SK-N-SH treated with all-trans-retinoic acid at 6 μM for 48 hours (cell line): ENCODE results near the gene PSME1.

Source experiments
- ATAC-seq: fragments of 200-7000 bp; cut with Tn5 transposase; 3 replicates; pipeline ENCODE4 v1.9.1; 2020; ENCODE audit warnings: mild to moderate bottlenecking, moderate library complexity
- ARNTL ChIP-seq: fragments of 450-650 bp; formaldehyde crosslinking; IDR thresholded peaks from 2 replicates; pipeline ENCODE4 v1.5.0; 2020; ENCODE audit warnings: low read depth, mild to moderate bottlenecking, moderate library complexity, borderline replicate concordance
- BACH2 ChIP-seq: fragments of 250-450 bp; sonication (Bioruptor Pico); IDR thresholded peaks from 2 replicates; pipeline ENCODE4 v1.9.0; 2021; ENCODE audit warnings: mild to moderate bottlenecking, borderline replicate concordance
- CREB5 ChIP-seq: fragments of 250-450 bp; sonication (Bioruptor Pico); IDR thresholded peaks from 2 replicates; pipeline ENCODE4 v1.5.1; 2020; ENCODE audit warnings: low read depth, mild to moderate bottlenecking, moderate library complexity
- CSDC2 ChIP-seq: fragments of 250-450 bp; sonication (Bioruptor Pico); IDR thresholded peaks from 2 replicates; pipeline ENCODE4 v1.5.0; 2020; ENCODE audit warnings: mild to moderate bottlenecking, moderate library complexity
- CSRNP3 ChIP-seq: fragments of 250-450 bp; sonication (Bioruptor Pico); IDR thresholded peaks from 2 replicates; pipeline ENCODE4 v1.5.1; 2021; ENCODE audit warnings: mild to moderate bottlenecking, moderate library complexity
- ESRRG ChIP-seq: fragments of 250-450 bp; sonication (Bioruptor Pico); IDR thresholded peaks from 2 replicates; pipeline ENCODE4 v1.6.1; 2021; ENCODE audit warnings: mild to moderate bottlenecking
- GLIS3 ChIP-seq: fragments of 250-450 bp; sonication (Bioruptor Pico); IDR thresholded peaks from 2 replicates; pipeline ENCODE4 v1.5.0; 2020; ENCODE audit warnings: mild to moderate bottlenecking, moderate library complexity
- ISL1 ChIP-seq: fragments of 250-450 bp; sonication (Bioruptor Pico); IDR thresholded peaks from 2 replicates; pipeline ENCODE4 v2.1.2; 2022; ENCODE audit warnings: mild to moderate bottlenecking, moderate library complexity
- OSR1 ChIP-seq: fragments of 250-450 bp; sonication (Bioruptor Pico); IDR thresholded peaks from 2 replicates; pipeline ENCODE4 v1.8.0; 2022; ENCODE audit warnings: moderate library complexity, mild to moderate bottlenecking, inconsistent platforms
- PATZ1 ChIP-seq: fragments of 250-450 bp; sonication (Bioruptor Pico); IDR thresholded peaks from 2 replicates; pipeline ENCODE4 v1.8.0; 2020; ENCODE audit warnings: mild to moderate bottlenecking, moderate library complexity, borderline replicate concordance
- POU6F1 ChIP-seq: fragments of 250-450 bp; sonication (Bioruptor Pico); IDR thresholded peaks from 2 replicates; pipeline ENCODE4 v1.8.0; 2021; ENCODE audit warnings: low read depth, mild to moderate bottlenecking, moderate library complexity, borderline replicate concordance
- PPARA ChIP-seq: fragments of 250-450 bp; sonication (Bioruptor Pico); IDR thresholded peaks from 2 replicates; pipeline ENCODE4 v1.5.0; 2020; ENCODE audit warnings: mild to moderate bottlenecking, borderline replicate concordance
- RARB ChIP-seq: fragments of 250-450 bp; sonication (Bioruptor Pico); IDR thresholded peaks from 2 replicates; pipeline ENCODE4 v1.8.0; 2021; ENCODE audit warnings: mild to moderate bottlenecking, moderate library complexity
- SNAI2 ChIP-seq: fragments of 250-450 bp; sonication (Bioruptor Pico); IDR thresholded peaks from 2 replicates; pipeline ENCODE4 v1.5.0; 2020; ENCODE audit warnings: mild to moderate bottlenecking, moderate library complexity
- TCF4 ChIP-seq: fragments of 250-450 bp; sonication (Bioruptor Pico); IDR thresholded peaks from 2 replicates; pipeline ENCODE4 v1.8.0; 2021; ENCODE audit warnings: mild to moderate bottlenecking, moderate library complexity, borderline replicate concordance
- TSHZ2 ChIP-seq: fragments of 250-450 bp; sonication (Bioruptor Pico); IDR thresholded peaks from 2 replicates; pipeline ENCODE4 v1.5.0; 2020; ENCODE audit warnings: mild to moderate bottlenecking, moderate library complexity
- ZC3H10 ChIP-seq: fragments of 250-450 bp; sonication (Bioruptor Pico); IDR thresholded peaks from 2 replicates; pipeline ENCODE4 v1.5.1; 2021; ENCODE audit warnings: mild to moderate bottlenecking, moderate library complexity
- ZFP3 ChIP-seq: fragments of 250-450 bp; sonication (Bioruptor Pico); IDR thresholded peaks from 2 replicates; pipeline ENCODE4 v1.5.0; 2020; ENCODE audit warnings: mild to moderate bottlenecking, moderate library complexity
- ZFP30 ChIP-seq: fragments of 450-650 bp; formaldehyde crosslinking; IDR thresholded peaks from 2 replicates; pipeline ENCODE4 v1.5.0; 2022; ENCODE audit warnings: mild to moderate bottlenecking, moderate library complexity
- ZNF565 ChIP-seq: fragments of 450-650 bp; formaldehyde crosslinking; conservative IDR thresholded peaks from 2 replicates; pipeline ENCODE4 v1.5.0; 2020; ENCODE audit warnings: low read depth, mild to moderate bottlenecking, moderate library complexity
- ZNF70 ChIP-seq: fragments of 450-650 bp; formaldehyde crosslinking; IDR thresholded peaks from 2 replicates; pipeline ENCODE4 v1.5.0; 2020; ENCODE audit warnings: mild to moderate bottlenecking, moderate library complexity
- ZNF8 ChIP-seq: fragments of 450-650 bp; formaldehyde crosslinking; IDR thresholded peaks from 2 replicates; pipeline ENCODE4 v1.5.0; 2020; ENCODE audit warnings: mild to moderate bottlenecking, moderate library complexity

Gene PSME1

GRCh38 chr14:24089890-24090289, 46.1 kb upstream of the PSME1 start:
- TF ChIP-seq ZNF70 (CRISPR knock-in tag) (no peak), ISL1 (no peak), ZNF565 (CRISPR knock-in tag) (no peak), ARNTL (no peak), CSRNP3 (CRISPR knock-in tag) (no peak), ZFP3 (no peak), CSDC2 (CRISPR knock-in tag) (no peak), RARB (CRISPR knock-in tag) (no peak), ESRRG (CRISPR knock-in tag) (no peak), PPARA (CRISPR knock-in tag) (no peak), SNAI2 (CRISPR knock-in tag) (no peak), PATZ1 (CRISPR knock-in tag) (no peak), CREB5 (CRISPR knock-in tag) (no peak), ZFP30 (CRISPR knock-in tag) (no peak), ZC3H10 (CRISPR knock-in tag) (no peak)

GRCh38 chr14:24092110-24092504, 43.9 kb upstream of the PSME1 start:
- no peak for ATAC-seq
- no peak for TF ChIP-seq ZNF70 (CRISPR knock-in tag)
- no peak for TF ChIP-seq TCF4 (CRISPR knock-in tag)
- no peak for TF ChIP-seq BACH2 (CRISPR knock-in tag)
- TF ChIP-seq PATZ1 (CRISPR knock-in tag) = no peak
- TF ChIP-seq POU6F1 (CRISPR knock-in tag) = no peak
- no peak for TF ChIP-seq CSRNP3 (CRISPR knock-in tag)
- no peak for TF ChIP-seq ZFP30 (CRISPR knock-in tag)
- TF ChIP-seq ARNTL = no peak
- no peak for TF ChIP-seq ESRRG (CRISPR knock-in tag)
- no peak for TF ChIP-seq GLIS3 (CRISPR knock-in tag)
- no peak for TF ChIP-seq ZC3H10 (CRISPR knock-in tag)
- no peak for TF ChIP-seq SNAI2 (CRISPR knock-in tag)
- no peak for TF ChIP-seq OSR1 (CRISPR knock-in tag)
- TF ChIP-seq, all 23 proteins: peak for 0

More at GRCh38 chr14:24089890-24090289, 46.1 kb upstream of the PSME1 start:
- no peak for ATAC-seq

GRCh38 chr14:24092505-24093206, 43.3 kb upstream of the PSME1 start:
- ATAC-seq = no peak
- TF ChIP-seq ZNF8 (no peak), ZC3H10 (CRISPR knock-in tag) (no peak), ZFP3 (no peak), POU6F1 (CRISPR knock-in tag) (no peak), ZFP30 (CRISPR knock-in tag) (no peak), GLIS3 (CRISPR knock-in tag) (no peak), TSHZ2 (CRISPR knock-in tag) (no peak), RARB (CRISPR knock-in tag) (no peak), OSR1 (CRISPR knock-in tag) (no peak), ZNF565 (CRISPR knock-in tag) (no peak), ISL1 (no peak)
